ENCODE results near the gene RBMS2.
"Not testable (repeated sequence)": the region's sequence is repeated elsewhere in the genome, so short reads cannot be mapped to it uniquely, and the experiment has no call there.

Gene RBMS2

GRCh38 chr12:56521590-56522371 is at the start of gene RBMS2:
Gene RBMS2 (plus strand): TSS chr12:56521820. CDS start chr12:56522024, 204 bp downstream.
- DNase-seq (ENCODE audit: low read depth) = peak; percentile 13

GRCh38 chr12:56474389-56474788 is 47.2 kb upstream of the RBMS2 start:
- no peak for DNase-seq (ENCODE audit: low read depth)

GRCh38 chr12:56476143-56476542 is 45.5 kb upstream of the RBMS2 start:
- no peak for DNase-seq (ENCODE audit: low read depth)

GRCh38 chr12:56476972-56477432 is 44.6 kb upstream of the RBMS2 start:
- no peak for DNase-seq (ENCODE audit: low read depth)

- no peak for DNase-seq (ENCODE audit: low read depth)
Observed at GRCh38 chr12:56477521-56478225, 43.9 kb upstream of the RBMS2 start.

GRCh38 chr12:56479625-56480024 is 42.0 kb upstream of the RBMS2 start:
- no peak for DNase-seq (ENCODE audit: low read depth)

- DNase-seq (ENCODE audit: low read depth) = no peak
Observed at GRCh38 chr12:56484566-56484965, 37.1 kb upstream of the RBMS2 start.

GRCh38 chr12:56486694-56487093 is 34.9 kb upstream of the RBMS2 start:
- no peak for DNase-seq (ENCODE audit: low read depth)

- DNase-seq (ENCODE audit: low read depth) = no peak
Observed at GRCh38 chr12:56487448-56488040, 34.1 kb upstream of the RBMS2 start.

GRCh38 chr12:56488041-56488955 is 33.3 kb upstream of the RBMS2 start, which contains the start of gene GLS2:
Gene GLS2 (minus strand): TSS chr12:56488161. CDS start chr12:56488118, 43 bp downstream.
- peak; percentile 63 for DNase-seq (ENCODE audit: low read depth)

- no peak for DNase-seq (ENCODE audit: low read depth)
Observed at GRCh38 chr12:56490360-56490759, 31.3 kb upstream of the RBMS2 start.

- not testable (repeated sequence) for DNase-seq (ENCODE audit: low read depth)
Observed at GRCh38 chr12:56493409-56494105, 28.1 kb upstream of the RBMS2 start.

GRCh38 chr12:56494106-56494415 is 27.6 kb upstream of the RBMS2 start:
- DNase-seq (ENCODE audit: low read depth) = not testable (repeated sequence)

GRCh38 chr12:56494481-56494880 is 27.1 kb upstream of the RBMS2 start:
- not testable (repeated sequence) for DNase-seq (ENCODE audit: low read depth)

GRCh38 chr12:56496704-56497103 is 24.9 kb upstream of the RBMS2 start:
- DNase-seq (ENCODE audit: low read depth) = peak; percentile 24

- DNase-seq (ENCODE audit: low read depth) = not testable (repeated sequence)
Observed at GRCh38 chr12:56498126-56498902, 23.3 kb upstream of the RBMS2 start.

- DNase-seq (ENCODE audit: low read depth) = not testable (repeated sequence)
Observed at GRCh38 chr12:56499452-56499851, 22.2 kb upstream of the RBMS2 start.

- DNase-seq (ENCODE audit: low read depth) = not testable (repeated sequence)
Observed at GRCh38 chr12:56499879-56500278, 21.7 kb upstream of the RBMS2 start.

GRCh38 chr12:56510786-56511185 is 10.8 kb upstream of the RBMS2 start:
- no peak for DNase-seq (ENCODE audit: low read depth)

- not testable (repeated sequence) for DNase-seq (ENCODE audit: low read depth)
Observed at GRCh38 chr12:56514014-56514318, 7.7 kb upstream of the RBMS2 start.

- DNase-seq (ENCODE audit: low read depth) = no peak
Observed at GRCh38 chr12:56517854-56518253, 3.8 kb upstream of the RBMS2 start.
